SK-N-SH (cell line): Measurements from ENCODE around the gene CDC6. TPM values are rescaled to one million over a fixed set of nuclear protein-coding genes. Genes with fewer than 3 reads are reported as not detected.

Experiments
- CTCF ChIA-PET: fragments of 300-600, 350-600 bp; formaldehyde crosslinking; extraction: SDS; loops from one replicate; lab custom pipeline; 2021; lab: Yijun Ruan, JAX
- POLR2A ChIA-PET: fragments of 350-600 bp; sonication (Branson Sonifier 250); formaldehyde crosslinking; extraction: SDS; loops from one replicate; lab custom pipeline; 2020; ENCODE audit warnings: antibody characterized with exemption, inconsistent platforms; lab: Yijun Ruan, JAX
- DNase-seq: peaks from one replicate; pipeline ENCODE4 v3.0.0; 2012
- H2AFZ ChIP-seq: fragments of 200-600 bp; sonication (generic); 2 replicates; pipeline ENCODE4 v1.8.1; 2016; ENCODE audit warnings: antibody characterized with exemption, mild to moderate bottlenecking, low read depth
- H3F3A ChIP-seq: fragments of 200-600 bp; sonication (generic); replicated peaks from 2 replicates; pipeline ENCODE3; 2016; ENCODE audit warnings: antibody characterized with exemption, mild to moderate bottlenecking; ENCODE audit not compliant: insufficient read depth
- H3K27ac ChIP-seq, 2 experiments: fragments of 200-500 bp in 1 of 2; fragments of 200-600 bp in 1 of 2; sonication (Bioruptor generic) in 1 of 2; sonication (generic), shearing (Covaris generic) in 1 of 2; 2 replicates each; pipeline versions ENCODE4 v1.5.1 to v1.6.1; 2014 to 2016; ENCODE audit warnings: low read depth in 2 of 2, inconsistent platforms in 1 of 2, low read length in 1 of 2, mild to moderate bottlenecking in 1 of 2, mixed read lengths in 1 of 2
- H3K27me3 ChIP-seq: fragments of 200-600 bp; sonication (generic), shearing (Covaris generic); 2 replicates; pipeline ENCODE4 v1.6.1; 2016; ENCODE audit warnings: mixed run types; ENCODE audit not compliant: insufficient read depth
- H3K36me3 ChIP-seq, 2 experiments: fragments of 200-500 bp in 1 of 2; fragments of 200-600 bp in 1 of 2; sonication (Bioruptor generic) in 1 of 2; sonication (generic) in 1 of 2; replicated peaks in 1 of 2; 2 replicates each; pipeline versions ENCODE3 to v1.5.1; 2014 to 2016; ENCODE audit warnings: low read length in 1 of 2, mild to moderate bottlenecking in 1 of 2; ENCODE audit not compliant: insufficient read depth in 2 of 2, control insufficient read depth in 1 of 2
- H3K4me1 ChIP-seq, 2 experiments: fragments of 200-500 bp in 1 of 2; fragments of 200-600 bp in 1 of 2; sonication (Bioruptor generic) in 1 of 2; sonication (generic), shearing (Covaris generic) in 1 of 2; 2 replicates each; pipeline versions ENCODE4 v1.5.1 to v1.6.1; 2014 to 2016; ENCODE audit warnings: low read depth in 1 of 2, low read length in 1 of 2, mixed run types in 1 of 2; ENCODE audit not compliant: insufficient read depth in 2 of 2, control insufficient read depth in 1 of 2
- H3K4me2 ChIP-seq: fragments of 200-600 bp; sonication (generic), shearing (Covaris generic); 2 replicates; pipeline ENCODE4 v1.6.1; 2017; ENCODE audit warnings: mixed run types
- H3K4me3 ChIP-seq, 2 experiments: fragments of 200-500 bp in 1 of 2; fragments of 200-600 bp in 1 of 2; sonication (Bioruptor generic) in 1 of 2; sonication (generic), shearing (Covaris generic) in 1 of 2; 2 replicates each; pipeline versions ENCODE4 v1.5.1 to v1.8.1; 2014 to 2016; ENCODE audit warnings: low read depth in 2 of 2, inconsistent platforms in 1 of 2, low read length in 1 of 2, mild to moderate bottlenecking in 1 of 2, mixed read lengths in 1 of 2, moderate library complexity in 1 of 2
- H3K79me2 ChIP-seq: fragments of 200-600 bp; sonication (generic); 2 replicates; pipeline ENCODE4 v1.8.1; 2017; ENCODE audit warnings: mild to moderate bottlenecking; ENCODE audit not compliant: insufficient read depth
- H3K9ac ChIP-seq: fragments of 200-600 bp; sonication (generic); 2 replicates; pipeline ENCODE4 v1.6.1; 2017; ENCODE audit warnings: mixed run types
- H3K9me2 ChIP-seq: fragments of 200-600 bp; sonication (generic); 2 replicates; pipeline ENCODE4 v1.6.1; 2017; ENCODE audit warnings: mixed run types
- H3K9me3 ChIP-seq: fragments of 200-600 bp; sonication (generic); 2 replicates; pipeline ENCODE4 v1.6.1; 2017; ENCODE audit warnings: mixed run types, mild to moderate bottlenecking, moderate library complexity
- H4K20me1 ChIP-seq: fragments of 200-600 bp; sonication (generic); 2 replicates; pipeline ENCODE4 v1.6.1; 2017; ENCODE audit warnings: mild to moderate bottlenecking, mixed run types; ENCODE audit not compliant: insufficient read depth
- EZH2phosphoT487 ChIP-seq: fragments of 200-600 bp; sonication (generic); IDR thresholded peaks from 2 replicates; pipeline ENCODE4 v1.6.1; 2017; ENCODE audit warnings: low read depth, mixed run types, mild to moderate bottlenecking, antibody characterized with exemption, moderate library complexity, borderline replicate concordance
- FOXM1 ChIP-seq: IDR thresholded peaks from 2 replicates; pipeline ENCODE4 v1.4.0; 2012; ENCODE audit warnings: low read depth, mild to moderate bottlenecking
- MEF2A ChIP-seq: IDR thresholded peaks from 2 replicates; pipeline ENCODE4 v1.4.0; 2012; ENCODE audit warnings: low read depth, borderline replicate concordance
- RAD21 ChIP-seq: IDR thresholded peaks from 2 replicates; pipeline ENCODE4 v1.6.1; 2012; ENCODE audit warnings: mild to moderate bottlenecking, low read length
- RCOR1 ChIP-seq: fragments of 150-350 bp; IDR thresholded peaks from 2 replicates; pipeline ENCODE4 v1.6.1; 2017; ENCODE audit warnings: antibody characterized with exemption, low read length
- REST ChIP-seq: IDR thresholded peaks from 2 replicates; pipeline ENCODE4 v1.6.1; 2012; ENCODE audit warnings: mild to moderate bottlenecking, low read depth, low read length, moderate library complexity
- RFX5 ChIP-seq: IDR thresholded peaks from 2 replicates; pipeline ENCODE4 v1.6.1; 2012; ENCODE audit warnings: mild to moderate bottlenecking, improper control_type of control experiment, low read length
- USF2 ChIP-seq: fragments of 150-350 bp; IDR thresholded peaks from 2 replicates; pipeline ENCODE4 v1.6.1; 2017; ENCODE audit warnings: antibody characterized with exemption, low read length, low read depth, borderline replicate concordance
- ZBTB33 ChIP-seq: IDR thresholded peaks from 2 replicates; pipeline ENCODE4 v1.4.0; 2012; ENCODE audit warnings: low read depth, borderline replicate concordance
- WGBS: methylation state at CpG from one replicate; pipeline ENCODE4 v1.1.6; 2017; ENCODE audit warnings: low lambda C conversion rate; 5-methylcytosine and 5-hydroxymethylcytosine counted together
- polyA plus RNA-seq, 3 experiments: library from polyadenylated mRNA; depleted of rRNA; stranded (reverse); fragments of >200 nt; gene quantifications; 2 replicates each; pipeline ENCODE4 v1.2.3, GENCODE V29; 2012

Gene CDC6
- polyA plus RNA-seq, 1 of the 3 experiments (the other 2 are of a cell fraction), result 12.7 TPM

DNA sequence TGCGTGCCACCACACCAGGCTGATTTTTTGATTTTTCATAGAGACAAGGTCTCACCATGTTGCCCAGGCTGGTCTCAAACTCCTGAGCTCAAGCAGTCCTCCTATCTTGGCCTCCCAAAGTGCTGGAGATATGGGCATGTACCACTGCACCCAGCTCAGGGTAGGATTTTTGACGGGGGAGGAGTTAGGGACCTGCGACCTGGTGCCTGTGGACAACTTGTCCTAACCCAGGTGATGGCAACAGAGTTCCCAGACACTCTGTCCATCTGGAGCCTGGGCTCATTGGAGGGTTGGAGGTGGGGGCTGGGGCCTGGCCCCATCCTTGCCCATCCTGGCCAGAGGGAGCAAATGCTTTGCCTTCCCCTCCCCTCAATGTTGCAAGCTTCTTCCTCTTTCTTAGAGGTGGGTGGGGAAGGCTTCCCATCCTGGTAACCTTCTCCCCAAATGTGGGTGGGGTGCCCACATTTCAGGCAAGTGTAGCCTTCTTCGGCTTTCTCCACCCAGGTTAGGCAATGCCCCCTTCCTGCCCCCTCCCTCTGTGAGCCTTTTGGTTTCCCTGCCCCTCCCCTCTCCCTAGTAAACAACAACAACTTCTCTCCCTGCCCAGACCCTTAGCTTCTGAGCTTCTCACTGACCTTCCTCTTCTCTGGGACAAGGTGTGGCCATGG is 46.2 kb downstream of the CDC6 start:
- Histone ChIP-seq H3K79me2 (peaks cover 97% of the 10 kb centered on the region), H3K4me2 (peak overlapping the region; percentile 45; the same call in 1 of the 2 replicates), H3K36me3 (peaks cover 12 to 18% of the 10 kb centered on the region in 2 experiments), H3K4me1 (peaks cover 47 to 74% of the 10 kb centered on the region in 2 experiments), H3F3A (peaks cover 19% of the 10 kb centered on the region), H3K4me3 (no peak overlapping the region), H2AFZ (no peak overlapping the region), H4K20me1 (peaks cover 54% of the 10 kb centered on the region), H3K27me3 (no peaks in the 10 kb centered on the region), H3K9me2 (no peaks in the 10 kb centered on the region), H3K9ac (no peak overlapping the region), H3K9me3 (no peaks in the 10 kb centered on the region), H3K27ac (peak overlapping the region; percentile 54 to 98; a peak in 2 of 4 replicates)
- TF ChIP-seq RCOR1, result no peak
- ChIA-PET CTCF (interaction anchor here (0.8 to 57.6 kb wide), 5 partner anchors 7 to 115 kb away, joined by 3 to 1706 read pairs (median 4); partner anchors contain the start of genes CDC6, RARA and WIPF2), POLR2A (no interaction called here)
- DNase-seq, result no peak
- 100% methylated on average over 4 of the region's 4 CpGs for WGBS

DNA sequence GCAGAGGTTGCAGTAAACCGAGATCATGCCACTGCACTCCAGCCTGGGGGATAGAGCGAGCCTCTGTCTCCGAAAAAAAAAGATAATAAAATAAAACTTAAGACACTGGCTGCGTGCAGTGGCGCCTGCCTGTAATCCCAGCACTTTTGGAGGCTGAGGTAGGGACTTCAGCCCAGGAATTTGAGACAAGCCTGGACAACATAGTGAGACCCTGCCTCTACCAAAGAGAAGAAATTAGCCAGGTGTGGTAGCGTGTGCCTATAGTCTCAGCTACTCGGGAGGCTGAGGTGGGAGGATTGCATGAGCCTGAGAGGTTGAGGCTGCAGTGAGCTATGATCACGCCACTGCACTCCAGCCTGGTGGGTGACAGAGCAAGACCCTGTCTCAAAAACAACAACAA is 47.9 kb downstream of the CDC6 start:
- DNase-seq, result no peak
- Histone ChIP-seq H3K79me2 (peaks cover 97% of the 10 kb centered on the region), H3K9me2 (no peaks in the 10 kb centered on the region), H3K27me3 (no peaks in the 10 kb centered on the region), H3K4me3 (no peak overlapping the region), H4K20me1 (peaks cover 59% of the 10 kb centered on the region), H3K27ac (peak overlapping the region in 1 of 2 experiments; percentile 54; a peak in 2 of 4 replicates), H3K4me1 (peaks cover 38 to 76% of the 10 kb centered on the region in 2 experiments), H3K9me3 (no peaks in the 10 kb centered on the region), H3K36me3 (peaks cover 18 to 22% of the 10 kb centered on the region in 2 experiments), H3F3A (peaks cover 28% of the 10 kb centered on the region), H3K9ac (no peak overlapping the region), H3K4me2 (peak overlapping the region; percentile 45; the same call in 1 of the 2 replicates), H2AFZ (no peak overlapping the region)
- CTCF ChIA-PET, result interaction anchor here (16.5 to 57.6 kb wide), 2 partner anchors 15 to 30 kb away, joined by 171 to 1706 read pairs; partner anchors contain the start of genes CDC6 and RARA
- TF ChIP-seq USF2 (no peak), EZH2phosphoT487 (no peak), FOXM1 (no peak), MEF2A (no peak), ZBTB33 (no peak), REST (no peak), RAD21 (no peak), RFX5 (no peak)
- POLR2A ChIA-PET, result no interaction called here
- 97% methylated on average over 8 of the region's 8 CpGs for WGBS
